Lung (tissue), 12 donors: Measurements from ENCODE around the gene MARCKS. TPM values are rescaled to one million over a fixed set of nuclear protein-coding genes. Genes with fewer than 3 reads are reported as not detected.

Source experiments
- ATAC-seq: fragments of 200-7000 bp; cut with Tn5 transposase; one replicate; pipeline ENCODE4 v1.9.1; 2020; ENCODE audit warnings: moderate number of reproducible peaks; ENCODE audit not compliant: insufficient read depth, low FRiP score
- DNase-seq, 3 donors: peaks; one replicate each; pipeline ENCODE4 v3.0.0-alpha.2; 2013 to 2017
- H3K27ac ChIP-seq, 2 donors: one replicate each; pipeline ENCODE4 v1.5.1; 2013; ENCODE audit warnings: mild to moderate bottlenecking in 2 of 2, moderate library complexity in 2 of 2, control low read depth in 1 of 2, inconsistent platforms in 1 of 2, low read depth in 1 of 2, low read length in 1 of 2
- H3K27me3 ChIP-seq, 3 donors: one replicate each; pipeline ENCODE4 v1.5.1; 2013; ENCODE audit warnings: low read length in 2 of 3; ENCODE audit not compliant: control insufficient read depth in 3 of 3, insufficient read depth in 3 of 3
- H3K36me3 ChIP-seq, 4 donors: one replicate each; pipeline ENCODE4 v1.5.1; 2013; ENCODE audit warnings: low read length in 4 of 4, mild to moderate bottlenecking in 1 of 4, moderate library complexity in 1 of 4; ENCODE audit not compliant: control insufficient read depth in 4 of 4, insufficient read depth in 4 of 4
- H3K4me1 ChIP-seq, 5 donors: one replicate each; pipeline ENCODE4 v1.5.1; 2013; ENCODE audit warnings: low read length in 5 of 5, mild to moderate bottlenecking in 2 of 5, moderate library complexity in 1 of 5; ENCODE audit not compliant: control insufficient read depth in 5 of 5, insufficient read depth in 5 of 5
- H3K4me3 ChIP-seq: one replicate; pipeline ENCODE4 v1.5.1; 2013; ENCODE audit warnings: mild to moderate bottlenecking, control low read depth, moderate library complexity
- H3K9ac ChIP-seq, 2 donors: one replicate each; pipeline ENCODE4 v1.5.1; 2013; ENCODE audit warnings: low read length in 2 of 2, control low read depth in 1 of 2; ENCODE audit not compliant: insufficient read depth in 1 of 2
- H3K9me3 ChIP-seq, 4 donors: one replicate each; pipeline ENCODE4 v1.5.1; 2013; ENCODE audit warnings: low read length in 3 of 4, mild to moderate bottlenecking in 1 of 4, moderate library complexity in 1 of 4; ENCODE audit not compliant: control insufficient read depth in 4 of 4, insufficient read depth in 3 of 4
- WGBS, 2 donors: extraction: QIAGEN DNeasy Blood & Tissue Kit; methylation state at CpG; one replicate each; pipeline ENCODE4 v1.1.7; 2013; 5-methylcytosine and 5-hydroxymethylcytosine counted together
- polyA plus RNA-seq, 2 donors: library from polyadenylated mRNA; stranded (reverse); fragments of 200-250 nt; gene quantifications; one replicate each; pipeline ENCODE4 v1.2.1, GENCODE V29; 2013
- total RNA-seq, 2 donors: library from RNA; depleted of rRNA in 1 of 2; stranded (reverse); fragments of >200 nt in 1 of 2; gene quantifications; one replicate each; pipeline ENCODE4 v1.2.1, GENCODE V29; 2014 to 2021
- TF ChIP-seq, protein P1 (sequence below): IDR thresholded peaks from 2 replicates; pipeline ENCODE4 v1.5.1; 2012; ENCODE audit warnings: mild to moderate bottlenecking; ENCODE audit errors: control extremely low read depth, extremely low read depth
- donor health status: control.
- donor health status: control.
- donor health status: Bipolar disorder and iron deficiency.
- donor health status: healthy.
- donor health status: DM: yes; HTN: yes; CAD: no.

MARCKS gene
- total and polyA plus RNA-seq, 4 donors: 17.3 to 140 (median 72.2) TPM

DNA sequence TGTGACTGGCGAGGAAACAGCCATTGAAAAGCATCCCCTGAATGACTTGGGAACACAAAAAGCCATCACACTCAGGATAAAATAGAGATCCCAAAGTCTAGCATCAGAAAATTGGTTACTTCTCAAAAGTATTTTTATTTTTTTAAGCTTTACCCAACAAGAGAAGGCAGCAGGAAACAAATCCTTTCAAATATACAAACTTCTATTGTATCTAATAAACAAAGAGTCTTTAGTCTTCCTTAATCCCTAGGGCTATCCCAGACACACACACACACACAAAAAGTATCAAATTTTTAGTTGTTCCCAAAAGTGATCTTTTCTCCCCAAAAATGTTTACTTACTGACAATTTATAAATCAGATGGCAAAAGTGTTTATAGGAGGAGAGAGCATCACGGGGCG is 33.2 kb upstream of the MARCKS start:
- Histone ChIP-seq H3K27me3 (no peaks in the 10 kb centered on the region), H3K27ac (no peak overlapping the region), H3K4me3 (no peak overlapping the region), H3K36me3 (no peaks in the 10 kb centered on the region), H3K4me1 (peaks cover 0 to 29% (median 0%) of the 10 kb centered on the region in 5 donors), H3K9ac (peak overlapping the region in 1 of 2 donors; percentile 40), H3K9me3 (no peaks in the 10 kb centered on the region)
- DNase-seq (peak in 1 of 3 donors; percentile 23), ATAC-seq (no peak)
- TF ChIP-seq, protein P1, sequence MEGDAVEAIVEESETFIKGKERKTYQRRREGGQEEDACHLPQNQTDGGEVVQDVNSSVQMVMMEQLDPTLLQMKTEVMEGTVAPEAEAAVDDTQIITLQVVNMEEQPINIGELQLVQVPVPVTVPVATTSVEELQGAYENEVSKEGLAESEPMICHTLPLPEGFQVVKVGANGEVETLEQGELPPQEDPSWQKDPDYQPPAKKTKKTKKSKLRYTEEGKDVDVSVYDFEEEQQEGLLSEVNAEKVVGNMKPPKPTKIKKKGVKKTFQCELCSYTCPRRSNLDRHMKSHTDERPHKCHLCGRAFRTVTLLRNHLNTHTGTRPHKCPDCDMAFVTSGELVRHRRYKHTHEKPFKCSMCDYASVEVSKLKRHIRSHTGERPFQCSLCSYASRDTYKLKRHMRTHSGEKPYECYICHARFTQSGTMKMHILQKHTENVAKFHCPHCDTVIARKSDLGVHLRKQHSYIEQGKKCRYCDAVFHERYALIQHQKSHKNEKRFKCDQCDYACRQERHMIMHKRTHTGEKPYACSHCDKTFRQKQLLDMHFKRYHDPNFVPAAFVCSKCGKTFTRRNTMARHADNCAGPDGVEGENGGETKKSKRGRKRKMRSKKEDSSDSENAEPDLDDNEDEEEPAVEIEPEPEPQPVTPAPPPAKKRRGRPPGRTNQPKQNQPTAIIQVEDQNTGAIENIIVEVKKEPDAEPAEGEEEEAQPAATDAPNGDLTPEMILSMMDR: no peak
- WGBS, 2 donors: 90 to 91% methylated on average over 3 of the region's 3 CpGs

DNA sequence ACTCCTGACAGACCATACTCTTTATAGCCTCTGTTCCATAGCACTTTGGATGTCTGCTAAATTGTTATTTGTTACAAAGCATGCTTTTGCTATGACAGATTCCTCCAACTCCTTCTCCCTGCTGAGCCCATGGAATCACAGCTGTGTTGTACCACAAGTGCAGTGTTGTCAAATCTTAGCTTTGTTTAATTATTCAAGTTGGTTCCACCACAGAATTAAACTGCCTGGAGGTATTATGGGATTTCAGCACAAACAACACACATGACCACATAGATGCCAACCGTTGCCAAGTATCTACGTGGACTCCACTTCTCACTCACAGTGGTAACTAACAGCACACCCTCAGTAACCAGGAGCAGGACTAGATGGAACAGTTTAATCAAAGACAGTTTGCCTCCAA is 32.7 kb upstream of the MARCKS start:
- TF ChIP-seq, protein P1: no peak
- no peaks in the 10 kb centered on the region for H3K27me3 ChIP-seq
- H3K9ac ChIP-seq: peak overlapping the region in 1 of 2 donors; percentile 40
- DNase-seq (peak; percentile 22 to 67 (median 66)), ATAC-seq (no peak)
- H3K27ac ChIP-seq: peak overlapping the region in 1 of 2 donors; percentile 40
- H3K36me3 ChIP-seq: no peaks in the 10 kb centered on the region
- WGBS, 2 donors: 76 to 86% methylated on average over 2 of the region's 2 CpGs
- H3K4me1 ChIP-seq: peaks cover 0 to 26% (median 0%) of the 10 kb centered on the region in 5 donors
- no peaks in the 10 kb centered on the region for H3K9me3 ChIP-seq
- H3K4me3 ChIP-seq: no peak overlapping the region

DNA sequence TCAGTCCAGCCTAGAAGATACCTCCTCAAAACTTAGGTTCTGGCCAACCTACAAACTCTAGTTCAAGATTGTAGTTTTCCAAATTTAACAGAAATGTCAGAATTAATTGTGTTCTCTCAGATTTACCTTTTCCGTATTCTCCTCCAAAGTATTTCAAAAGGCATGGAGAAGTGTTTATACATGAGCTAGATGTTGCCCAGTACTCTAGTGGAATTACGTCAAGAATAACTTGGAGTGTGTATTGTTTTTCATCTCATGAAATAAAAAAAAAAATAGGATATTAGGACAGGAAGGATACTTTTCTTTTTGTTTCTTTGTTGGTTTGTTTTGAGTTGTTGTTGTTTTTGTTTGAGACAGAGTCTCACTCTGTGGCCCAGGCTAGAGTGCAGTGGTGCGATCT is 32.3 kb upstream of the MARCKS start:
- H3K4me1 ChIP-seq: peaks cover 0 to 24% (median 0%) of the 10 kb centered on the region in 5 donors
- TF ChIP-seq, protein P1: no peak
- no peak for DNase-seq
- H3K27me3 ChIP-seq: no peaks in the 10 kb centered on the region
- no peak for ATAC-seq
- no peaks in the 10 kb centered on the region for H3K36me3 ChIP-seq
- H3K9me3 ChIP-seq: no peaks in the 10 kb centered on the region
- no peak overlapping the region for H3K9ac ChIP-seq
- H3K27ac ChIP-seq: peak overlapping the region in 1 of 2 donors; percentile 40
- H3K4me3 ChIP-seq: no peak overlapping the region
- 87 to 91% methylated on average over 3 of the region's 3 CpGs for WGBS, 2 donors

DNA sequence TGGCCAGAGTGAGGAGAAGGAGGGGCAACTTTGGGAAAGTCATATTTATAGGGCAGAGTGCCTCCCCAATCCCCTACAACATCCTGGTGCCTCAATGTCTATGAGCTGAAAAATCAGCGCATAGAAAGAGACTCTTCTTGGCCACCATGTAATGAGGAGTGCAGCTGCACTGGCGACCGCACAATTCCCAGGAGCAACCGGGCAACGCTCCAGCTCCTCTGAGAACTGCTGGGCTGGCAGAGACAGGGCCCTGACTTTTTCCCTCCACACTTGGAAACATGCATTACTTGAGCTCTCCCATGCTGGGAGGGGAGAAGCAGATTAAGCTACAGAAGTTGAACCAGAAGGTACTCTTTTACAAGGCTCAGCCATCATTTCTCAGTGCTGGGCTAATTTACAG is 31.4 kb upstream of the MARCKS start:
- 66 to 78% methylated on average over 5 of the region's 5 CpGs for WGBS, 2 donors
- H3K27me3 ChIP-seq: no peaks in the 10 kb centered on the region
- TF ChIP-seq, protein P1: no peak
- H3K27ac ChIP-seq: no peak overlapping the region
- ATAC-seq (no peak), DNase-seq (peak; percentile 94 to 97 (median 96))
- H3K9ac ChIP-seq: peak overlapping the region in 1 of 2 donors; percentile 36
- no peak overlapping the region for H3K4me3 ChIP-seq
- no peaks in the 10 kb centered on the region for H3K9me3 ChIP-seq
- peaks cover 0 to 24% (median 0%) of the 10 kb centered on the region in 5 donors for H3K4me1 ChIP-seq
- H3K36me3 ChIP-seq: no peaks in the 10 kb centered on the region
